ENCODE results near the gene MAPK1. TPM values are rescaled to one million over a fixed set of nuclear protein-coding genes. Genes with fewer than 3 reads are reported as not detected.

Gene MAPK1
- total and polyA plus RNA-seq, 2 donors (not counting 3 experiments of a cell fraction or from before 2014, with no cell fraction given) = 50.9 to 163 TPM

GRCh38 chr22:21765909-21766529 is 101.4 kb downstream of the MAPK1 start:
- FAIRE-seq = no peak
- BruUV-seq (replicated peaks) = no TSS peak

More at GRCh38 chr22:21765909-21766529, 101.4 kb downstream of the MAPK1 start:
- no peaks in the 10 kb centered on the region for H3K27me3 ChIP-seq (ENCODE audit: control insufficient read depth in 2 of 2, insufficient read depth in 2 of 2, low read length in 2 of 2)
- no peak overlapping the region for H3K4me2 ChIP-seq (ENCODE audit: insufficient read depth, low read length)
- H3K27ac ChIP-seq (ENCODE audit: insufficient read depth, low read depth, low read length) = no peak overlapping the region
- no peaks in the 10 kb centered on the region for H3K79me2 ChIP-seq (ENCODE audit: control insufficient read depth, insufficient read depth, low read length)
- no peak overlapping the region for H2AFZ ChIP-seq (ENCODE audit: low read depth, low read length)
- H3K9me3 ChIP-seq (replicated peaks; ENCODE audit: control insufficient read depth, insufficient read depth, low read length) = no peaks in the 10 kb centered on the region
- POLR2A ChIA-PET = no interaction called here
- no peaks in the 10 kb centered on the region for H4K20me1 ChIP-seq (replicated peaks; ENCODE audit: control insufficient read depth, extremely low read depth, insufficient read depth, low read length)
- no peak overlapping the region for H3K9ac ChIP-seq (replicated peaks; ENCODE audit: extremely low read depth, insufficient read depth, low read length)
- peaks cover 25 to 47% of the 10 kb centered on the region in 2 experiments for H3K36me3 ChIP-seq (ENCODE audit: control insufficient read depth in 2 of 2, extremely low read depth in 1 of 2, insufficient read depth in 2 of 2, low read length in 2 of 2)
- no peak for DNase-seq (ENCODE audit: low read depth, low spot score)
- TF ChIP-seq GATA2 (IDR thresholded peaks at IDR 0.05; ENCODE audit: insufficient read depth, insufficient read length, low read depth, low read length) (no peak), FOS (IDR thresholded peaks at IDR 0.05; ENCODE audit: borderline replicate concordance, insufficient read depth, low read length) (no peak), POLR2A (IDR thresholded peaks at IDR 0.05; ENCODE audit: low read depth, low read length) (no peak), JUN (IDR thresholded peaks at IDR 0.05; ENCODE audit: borderline replicate concordance, insufficient read depth, insufficient read length, low read depth) (no peak), EZH2 (IDR thresholded peaks at IDR 0.05; ENCODE audit: borderline replicate concordance, low read depth, low read length, severe bottlenecking) (no peak), MYC (IDR thresholded peaks at IDR 0.05; ENCODE audit: low read depth, low read length) (no peak), MAX (IDR thresholded peaks at IDR 0.05; ENCODE audit: insufficient read depth, insufficient read length) (no peak), POLR2AphosphoS5 (IDR thresholded peaks at IDR 0.05; ENCODE audit: insufficient read depth, low read depth, low read length) (no peak), CTCF (IDR thresholded peaks at IDR 0.05; ENCODE audit: extremely low read depth in 1 of 2, insufficient read depth in 1 of 2, low read depth in 1 of 2, low read length in 2 of 2) (no peak)
- intact Hi-C loops (cut with micrococcal nuclease) = no loop called here
- dilution Hi-C loops (cut with MboI; ENCODE audit: extremely low pct_ligation_motif_present, low sequenced_read_pairs) = no loop called here
- no peaks in the 10 kb centered on the region for H3K4me1 ChIP-seq (ENCODE audit: control insufficient read depth, extremely low read depth, insufficient read depth, low read length)
- H3K4me3 ChIP-seq (replicated peaks in 1 of 3; ENCODE audit: insufficient read depth in 1 of 3, low read depth in 1 of 3, low read length in 3 of 3) = no peak overlapping the region
- CTCF ChIA-PET = no interaction called here
- H3K9me1 ChIP-seq (replicated peaks; ENCODE audit: control insufficient read depth, extremely low read depth, insufficient read depth, low read length) = no peaks in the 10 kb centered on the region

All from endothelial cell of umbilical vein (primary cell).